ENCODE measurements around the gene KREMEN1.

The KREMEN1 gene

DNA sequence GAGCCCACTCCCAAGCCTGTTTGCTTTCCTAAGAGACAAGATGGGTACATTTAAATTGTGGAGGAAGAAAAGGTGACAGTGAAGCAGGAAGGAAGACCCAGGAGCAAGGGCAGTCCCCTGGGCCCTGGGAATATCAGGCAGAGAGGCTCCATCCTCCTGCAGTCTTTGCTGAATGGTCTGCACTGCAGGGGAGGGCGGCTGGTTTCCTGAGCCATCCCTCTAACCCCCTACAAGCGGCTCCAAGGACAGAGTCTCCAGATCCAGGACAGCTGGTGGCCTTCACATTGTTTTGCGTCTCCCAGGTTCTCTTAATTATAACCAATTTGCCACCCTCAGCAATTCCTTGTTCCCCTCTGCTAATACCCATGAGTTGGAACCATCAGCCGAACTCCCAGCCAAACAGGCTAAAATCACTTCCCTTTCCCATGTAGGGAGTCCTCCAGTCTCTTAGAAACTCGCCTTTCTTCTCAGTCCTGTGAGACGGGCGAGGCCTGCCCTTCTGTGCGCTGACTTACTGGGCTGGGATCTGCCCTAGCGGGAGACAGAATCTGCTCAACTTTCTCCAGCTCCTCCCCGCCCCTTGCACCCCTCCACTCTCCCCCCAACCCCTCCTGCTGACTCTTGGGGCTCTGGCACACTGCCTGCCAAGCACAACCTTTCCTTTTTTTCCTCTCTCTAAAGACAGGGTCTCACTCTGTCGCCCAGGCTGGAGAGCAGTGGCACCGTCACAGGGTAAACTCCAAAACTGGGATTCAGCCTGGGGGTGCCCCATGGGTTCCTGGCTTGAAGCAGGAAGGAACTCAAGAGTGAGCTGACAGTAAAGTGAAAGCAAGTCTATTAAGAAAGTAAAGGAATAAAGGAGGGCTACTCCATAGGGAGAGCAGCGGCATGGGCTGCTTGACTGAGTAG lies 79.5 kb downstream of the KREMEN1 start:
- H3K36me3 Mint-ChIP-seq (ENCODE audit: low read depth) = peaks cover 9% of the 10 kb centered on the region

DNA sequence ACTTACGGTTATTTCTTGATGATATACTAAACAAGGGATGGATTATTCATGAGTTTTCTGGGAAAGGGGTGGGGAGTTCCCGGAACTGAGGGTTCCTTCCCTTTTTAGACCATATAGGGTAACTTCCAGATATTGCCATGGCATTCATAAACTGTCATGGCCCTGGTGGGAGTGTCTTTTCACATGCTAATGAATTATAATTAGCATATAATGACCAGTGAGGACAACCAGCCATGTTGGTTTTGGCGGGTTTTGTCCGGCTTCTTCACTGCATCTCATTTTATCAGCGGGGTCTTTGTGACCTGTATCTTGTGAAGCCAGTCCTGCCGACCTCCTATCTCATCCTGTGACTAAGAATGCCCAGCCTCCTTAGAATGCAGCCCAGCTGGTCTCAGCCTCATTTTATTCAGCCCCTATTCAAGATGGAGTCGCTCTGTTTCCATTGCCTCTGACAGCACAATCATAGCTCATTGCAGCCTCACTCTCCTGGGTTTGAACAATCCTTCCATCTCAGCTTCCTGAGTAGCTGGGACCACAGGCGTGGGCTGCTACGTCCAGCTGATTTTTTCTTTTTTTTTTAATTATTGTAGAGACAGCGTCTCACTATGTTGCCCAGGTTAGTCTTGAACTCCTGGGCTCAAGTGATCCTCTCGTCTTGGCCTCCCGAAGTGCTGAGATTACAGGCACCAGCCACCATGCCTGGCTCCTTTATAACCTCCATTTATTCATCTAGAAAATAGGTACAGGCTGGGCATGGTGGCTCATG lies 80.3 kb downstream of the KREMEN1 start:
- no peaks in the 10 kb centered on the region for H3K9me3 Mint-ChIP-seq
- TF ChIP-seq, protein P1, sequence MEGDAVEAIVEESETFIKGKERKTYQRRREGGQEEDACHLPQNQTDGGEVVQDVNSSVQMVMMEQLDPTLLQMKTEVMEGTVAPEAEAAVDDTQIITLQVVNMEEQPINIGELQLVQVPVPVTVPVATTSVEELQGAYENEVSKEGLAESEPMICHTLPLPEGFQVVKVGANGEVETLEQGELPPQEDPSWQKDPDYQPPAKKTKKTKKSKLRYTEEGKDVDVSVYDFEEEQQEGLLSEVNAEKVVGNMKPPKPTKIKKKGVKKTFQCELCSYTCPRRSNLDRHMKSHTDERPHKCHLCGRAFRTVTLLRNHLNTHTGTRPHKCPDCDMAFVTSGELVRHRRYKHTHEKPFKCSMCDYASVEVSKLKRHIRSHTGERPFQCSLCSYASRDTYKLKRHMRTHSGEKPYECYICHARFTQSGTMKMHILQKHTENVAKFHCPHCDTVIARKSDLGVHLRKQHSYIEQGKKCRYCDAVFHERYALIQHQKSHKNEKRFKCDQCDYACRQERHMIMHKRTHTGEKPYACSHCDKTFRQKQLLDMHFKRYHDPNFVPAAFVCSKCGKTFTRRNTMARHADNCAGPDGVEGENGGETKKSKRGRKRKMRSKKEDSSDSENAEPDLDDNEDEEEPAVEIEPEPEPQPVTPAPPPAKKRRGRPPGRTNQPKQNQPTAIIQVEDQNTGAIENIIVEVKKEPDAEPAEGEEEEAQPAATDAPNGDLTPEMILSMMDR (IDR thresholded peaks at IDR 0.05; ENCODE audit: unreplicated experiment in 3 of 3) = no peak
- peaks cover 72% of the 10 kb centered on the region for H3K4me1 Mint-ChIP-seq
- H3K27me3 Mint-ChIP-seq (ENCODE audit: low read depth) = no peaks in the 10 kb centered on the region
- peaks cover under 1% of the 10 kb centered on the region for H3K36me3 Mint-ChIP-seq (ENCODE audit: low read depth)
- H3K4me3 Mint-ChIP-seq = no peak overlapping the region
- peak overlapping the region; percentile 77 to 94 (median 93) for H3K27ac Mint-ChIP-seq

More for the DNA sequence above, 79.5 kb downstream of the KREMEN1 start:
- TF ChIP-seq, protein P1 (IDR thresholded peaks at IDR 0.05; ENCODE audit: unreplicated experiment in 3 of 3) = no peak
- Mint-ChIP-seq H3K4me1 (peaks cover 76% of the 10 kb centered on the region), H3K27me3 (ENCODE audit: low read depth) (no peaks in the 10 kb centered on the region), H3K9me3 (no peaks in the 10 kb centered on the region), H3K4me3 (peak overlapping the region in 2 of 3 experiments; percentile 56 to 64), H3K27ac (peak overlapping the region; percentile 77 to 94 (median 93))

DNA sequence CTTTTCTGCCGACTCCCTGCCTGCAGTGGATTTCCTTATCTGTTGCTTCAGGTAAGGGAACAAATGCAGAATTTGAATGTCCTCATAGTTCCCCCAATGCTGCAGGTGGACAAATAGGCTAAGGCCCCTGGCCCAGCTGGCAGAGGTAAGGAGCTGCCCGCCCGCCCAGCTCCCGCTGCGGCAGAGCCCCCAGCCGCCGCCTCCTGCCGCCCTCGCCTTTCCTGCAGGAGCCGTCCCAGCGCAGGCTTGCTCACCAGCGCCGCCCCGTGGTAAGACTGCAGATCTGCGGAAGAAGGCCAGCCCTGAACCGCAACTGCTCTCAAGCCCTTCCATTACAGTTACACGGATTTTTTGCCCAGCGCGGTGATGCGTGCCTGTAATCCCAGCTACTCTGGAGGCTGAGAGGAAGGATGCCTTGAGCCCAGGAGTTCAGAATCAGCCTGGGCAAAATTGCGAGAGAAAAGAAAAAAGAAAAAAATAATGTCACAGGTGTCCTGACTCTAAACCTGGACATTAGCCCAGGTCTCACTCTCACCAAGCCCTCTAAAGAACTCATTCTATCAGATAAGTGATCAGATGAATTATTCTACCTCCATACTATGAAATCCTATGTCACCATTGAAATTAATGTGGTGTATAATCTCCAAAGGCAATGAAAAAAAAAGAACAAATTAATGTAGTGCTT lies 81.7 kb downstream of the KREMEN1 start:
- Mint-ChIP-seq H3K27ac (peak overlapping the region; percentile 20 to 94 (median 72)), H3K36me3 (ENCODE audit: low read depth) (no peaks in the 10 kb centered on the region), H3K4me1 (peaks cover 69% of the 10 kb centered on the region), H3K27me3 (ENCODE audit: low read depth) (no peaks in the 10 kb centered on the region), H3K9me3 (no peaks in the 10 kb centered on the region), H3K4me3 (peak overlapping the region; percentile 18 to 52 (median 46))
- TF ChIP-seq, protein P1 (IDR thresholded peaks at IDR 0.05; ENCODE audit: unreplicated experiment in 3 of 3) = peak; percentile 94 to 97 (median 96)

DNA sequence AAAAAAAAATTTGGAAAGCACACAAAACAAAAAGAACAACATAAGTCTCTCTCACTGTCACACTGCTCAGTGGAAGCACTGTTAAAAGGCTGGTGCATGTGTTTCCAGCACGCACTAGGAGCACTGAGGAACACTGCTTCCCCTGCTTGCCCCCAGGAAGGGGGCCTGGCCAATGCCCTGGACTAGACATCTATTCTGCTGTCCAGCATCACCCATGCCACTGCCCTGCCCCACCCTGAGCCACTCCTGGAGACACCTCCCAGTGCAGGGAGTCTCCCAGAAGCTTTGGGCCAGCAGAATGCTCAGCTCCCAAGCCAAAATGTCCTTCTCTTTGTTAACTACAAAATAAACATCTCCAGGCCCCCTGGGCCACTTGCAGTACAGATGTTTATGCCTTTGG lies 83.1 kb downstream of the KREMEN1 start:
- TF ChIP-seq, protein P1 (IDR thresholded peaks at IDR 0.05; ENCODE audit: unreplicated experiment in 3 of 3) = no peak
- H3K9me3 Mint-ChIP-seq = no peaks in the 10 kb centered on the region
- no peaks in the 10 kb centered on the region for H3K27me3 Mint-ChIP-seq (ENCODE audit: low read depth)
- H3K4me3 Mint-ChIP-seq = no peak overlapping the region
- H3K36me3 Mint-ChIP-seq (ENCODE audit: low read depth) = no peaks in the 10 kb centered on the region
- H3K4me1 Mint-ChIP-seq = peaks cover 55% of the 10 kb centered on the region
- peak overlapping the region in 2 of 3 experiments; percentile 70 to 72 for H3K27ac Mint-ChIP-seq

DNA sequence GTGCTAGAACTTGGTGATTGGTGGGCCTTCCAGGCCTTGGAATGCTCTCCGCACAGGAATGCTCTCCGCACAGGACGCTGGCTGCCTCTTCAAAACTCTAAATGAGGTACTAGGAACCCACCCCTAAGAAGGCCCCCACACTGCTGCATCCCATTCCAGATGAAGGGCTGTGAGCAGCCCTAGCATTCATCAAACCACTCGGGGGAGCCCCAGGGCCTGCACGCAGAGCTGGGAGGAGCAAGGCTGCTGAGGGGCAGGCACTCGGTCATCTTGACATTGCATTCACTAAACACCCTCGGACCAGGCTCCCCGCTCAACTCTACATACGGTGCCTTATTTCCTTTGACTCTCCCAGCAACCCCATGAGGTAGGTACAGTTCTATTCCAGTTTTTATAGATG lies 83.7 kb downstream of the KREMEN1 start:
- TF ChIP-seq, protein P1 (IDR thresholded peaks at IDR 0.05; ENCODE audit: unreplicated experiment in 3 of 3) = peak in 1 of 3 experiments; percentile 15
- H3K9me3 Mint-ChIP-seq = no peaks in the 10 kb centered on the region
- peaks cover 51% of the 10 kb centered on the region for H3K4me1 Mint-ChIP-seq

More for the DNA sequence above, 83.7 kb downstream of the KREMEN1 start:
- H3K36me3 Mint-ChIP-seq (ENCODE audit: low read depth) = no peaks in the 10 kb centered on the region
- H3K27ac Mint-ChIP-seq = peak overlapping the region in 2 of 3 experiments; percentile 70 to 72
- no peak overlapping the region for H3K4me3 Mint-ChIP-seq
- no peaks in the 10 kb centered on the region for H3K27me3 Mint-ChIP-seq (ENCODE audit: low read depth)

Data from nephron (organoid).